ENCODE results near the gene PNCK.
A peak's percentile ranks its signal among the peaks of the same experiment; 100 is the strongest.
"Not testable (repeated sequence)": the region's sequence is repeated elsewhere in the genome, so short reads cannot be mapped to it uniquely, and the experiment has no call there.

Gene PNCK

GRCh38 chrX:153692611-153693156 lies 19.1 kb upstream of the PNCK start:
- H3K9me3 Mint-ChIP-seq = no peaks in the 10 kb centered on the region
- no peak overlapping the region for H3K4me3 Mint-ChIP-seq
- ATAC-seq = no peak
- no peaks in the 10 kb centered on the region for H3K4me1 Mint-ChIP-seq
- H3K27ac Mint-ChIP-seq = no peak overlapping the region
- DNase-seq (ENCODE audit: low spot score in 2 of 2) = no peak
- H3K36me3 Mint-ChIP-seq = no peaks in the 10 kb centered on the region

GRCh38 chrX:153692003-153692402 lies 18.4 kb upstream of the PNCK start:
- no peak overlapping the region for H3K27ac Mint-ChIP-seq
- DNase-seq (ENCODE audit: low spot score in 2 of 2) (no peak), ATAC-seq (no peak)
- H3K9me3 Mint-ChIP-seq = no peaks in the 10 kb centered on the region
- no peaks in the 10 kb centered on the region for H3K36me3 Mint-ChIP-seq
- H3K4me1 Mint-ChIP-seq = no peaks in the 10 kb centered on the region
- no peak overlapping the region for H3K4me3 Mint-ChIP-seq

- H3K27ac Mint-ChIP-seq; ATAC-seq; DNase-seq (ENCODE audit: low spot score in 2 of 2); H3K4me3 Mint-ChIP-seq; H3K9me3 Mint-ChIP-seq; H3K4me1 Mint-ChIP-seq; H3K36me3 Mint-ChIP-seq: not testable (repeated sequence)
Observed at GRCh38 chrX:153691032-153691827, 17.6 kb upstream of the PNCK start.

GRCh38 chrX:153690466-153690865 lies 16.9 kb upstream of the PNCK start:
- ATAC-seq (no peak), DNase-seq (ENCODE audit: low spot score in 2 of 2) (no peak)
- Mint-ChIP-seq H3K36me3 (no peaks in the 10 kb centered on the region), H3K4me1 (no peaks in the 10 kb centered on the region), H3K27ac (no peak overlapping the region), H3K9me3 (no peaks in the 10 kb centered on the region), H3K4me3 (no peak overlapping the region)

- DNase-seq (ENCODE audit: low spot score in 2 of 2) = no peak
- H3K9me3 Mint-ChIP-seq = no peaks in the 10 kb centered on the region
- ATAC-seq = no peak
- no peaks in the 10 kb centered on the region for H3K4me1 Mint-ChIP-seq
- H3K36me3 Mint-ChIP-seq = no peaks in the 10 kb centered on the region
- no peak overlapping the region for H3K27ac Mint-ChIP-seq
- H3K4me3 Mint-ChIP-seq = no peak overlapping the region
Observed at GRCh38 chrX:153689654-153690465, 16.2 kb upstream of the PNCK start.

GRCh38 chrX:153688911-153689590 lies 15.4 kb upstream of the PNCK start:
- Mint-ChIP-seq H3K9me3 (no peaks in the 10 kb centered on the region), H3K4me3 (no peak overlapping the region), H3K27ac (no peak overlapping the region), H3K36me3 (no peaks in the 10 kb centered on the region), H3K4me1 (no peaks in the 10 kb centered on the region)
- ATAC-seq (no peak), DNase-seq (ENCODE audit: low spot score in 2 of 2) (no peak)

GRCh38 chrX:153688506-153688905 lies 14.9 kb upstream of the PNCK start:
- ATAC-seq = peak; percentile 12
- H3K4me3 Mint-ChIP-seq = no peak overlapping the region
- no peaks in the 10 kb centered on the region for H3K9me3 Mint-ChIP-seq
- no peaks in the 10 kb centered on the region for H3K4me1 Mint-ChIP-seq
- H3K36me3 Mint-ChIP-seq = no peaks in the 10 kb centered on the region
- no peak overlapping the region for H3K27ac Mint-ChIP-seq
- DNase-seq (ENCODE audit: low spot score in 2 of 2) = no peak

GRCh38 chrX:153688071-153688470 lies 14.5 kb upstream of the PNCK start:
- H3K4me1 Mint-ChIP-seq = no peaks in the 10 kb centered on the region
- DNase-seq (ENCODE audit: low spot score in 2 of 2) = no peak
- H3K36me3 Mint-ChIP-seq = no peaks in the 10 kb centered on the region
- H3K27ac Mint-ChIP-seq = no peak overlapping the region
- ATAC-seq = peak; percentile 17
- H3K9me3 Mint-ChIP-seq = no peaks in the 10 kb centered on the region
- peak overlapping the region; percentile 72 for H3K4me3 Mint-ChIP-seq

GRCh38 chrX:153687121-153688039 lies 13.8 kb upstream of the PNCK start, which contains the start of gene SLC6A8:
SLC6A8 (plus strand) TSS chrX:153687926; CDS start chrX:153688575, 649 bp downstream.
- Mint-ChIP-seq H3K27ac (no peak within 1 kb of the TSS), H3K36me3 (no peaks in the 10 kb centered on the region), H3K9me3 (no peaks in the 10 kb centered on the region), H3K4me1 (no peaks in the 10 kb centered on the region), H3K4me3 (peak within 1 kb of the TSS; percentile 72)
- ATAC-seq (peak; percentile 38), DNase-seq (ENCODE audit: low spot score in 2 of 2) (peak in 1 of 2 donors; percentile 58)

GRCh38 chrX:153686711-153687110 lies 13.1 kb upstream of the PNCK start:
- Mint-ChIP-seq H3K4me3 (peak overlapping the region; percentile 72), H3K27ac (no peak overlapping the region), H3K4me1 (no peaks in the 10 kb centered on the region), H3K36me3 (no peaks in the 10 kb centered on the region), H3K9me3 (no peaks in the 10 kb centered on the region)
- DNase-seq (ENCODE audit: low spot score in 2 of 2) (no peak), ATAC-seq (no peak)

GRCh38 chrX:153685751-153686696 lies 12.4 kb upstream of the PNCK start:
- DNase-seq (ENCODE audit: low spot score in 2 of 2) (no peak), ATAC-seq (no peak)
- Mint-ChIP-seq H3K36me3 (no peaks in the 10 kb centered on the region), H3K4me1 (no peaks in the 10 kb centered on the region), H3K27ac (no peak overlapping the region), H3K4me3 (peak overlapping the region; percentile 72), H3K9me3 (no peaks in the 10 kb centered on the region)

- H3K4me1 Mint-ChIP-seq = no peaks in the 10 kb centered on the region
- no peak overlapping the region for H3K27ac Mint-ChIP-seq
- no peak overlapping the region for H3K4me3 Mint-ChIP-seq
- no peak for ATAC-seq
- DNase-seq (ENCODE audit: low spot score in 2 of 2) = no peak
- no peaks in the 10 kb centered on the region for H3K9me3 Mint-ChIP-seq
- no peaks in the 10 kb centered on the region for H3K36me3 Mint-ChIP-seq
Observed at GRCh38 chrX:153685156-153685536, 11.5 kb upstream of the PNCK start.

GRCh38 chrX:153684467-153685155 lies 11.0 kb upstream of the PNCK start:
- Mint-ChIP-seq H3K27ac (no peak overlapping the region), H3K4me1 (no peaks in the 10 kb centered on the region), H3K36me3 (no peaks in the 10 kb centered on the region), H3K4me3 (no peak overlapping the region), H3K9me3 (no peaks in the 10 kb centered on the region)
- DNase-seq (ENCODE audit: low spot score in 2 of 2) (no peak), ATAC-seq (no peak)

Measured in stimulated activated effector memory CD8-positive, alpha-beta T cell treated with anti-CD3 and anti-CD28 coated beads, Interleukin-12 subunit alpha, Interleukin-12 subunit beta, amount 100 ng/mL, for 72 hours (primary cell).